Skeletal muscle tissue (tissue), 4 donors: ENCODE measurements around the gene MIEN1. TPM values are rescaled to one million over a fixed set of nuclear protein-coding genes. Genes with fewer than 3 reads are reported as not detected.
"Not testable (repeated sequence)": the region's sequence is repeated elsewhere in the genome, so short reads cannot be mapped to it uniquely, and the experiment has no call there.

Experiments used
- H3K27ac ChIP-seq: one replicate; pipeline ENCODE4 v1.7.0; 2013; ENCODE audit warnings: mild to moderate bottlenecking, low read depth, low read length, inconsistent platforms
- H3K27me3 ChIP-seq, 3 donors: one replicate each; pipeline ENCODE4 v1.7.0; 2013; ENCODE audit warnings: low read length in 3 of 3; ENCODE audit not compliant: control insufficient read depth in 3 of 3, insufficient read depth in 3 of 3
- H3K36me3 ChIP-seq, 3 donors: one replicate each; pipeline ENCODE4 v1.7.0; 2013; ENCODE audit warnings: low read length in 3 of 3; ENCODE audit not compliant: control insufficient read depth in 3 of 3, insufficient read depth in 3 of 3
- H3K4me1 ChIP-seq, 3 donors: one replicate each; pipeline ENCODE4 v1.7.0; 2013; ENCODE audit warnings: low read length in 3 of 3, mild to moderate bottlenecking in 3 of 3; ENCODE audit not compliant: control insufficient read depth in 3 of 3, insufficient read depth in 3 of 3
- H3K4me3 ChIP-seq, 3 donors: one replicate each; pipeline ENCODE4 v1.7.0; 2013; ENCODE audit warnings: low read length in 3 of 3
- H3K9ac ChIP-seq, 3 donors: one replicate each; pipeline ENCODE4 v1.7.0; 2013; ENCODE audit warnings: low read length in 3 of 3, mild to moderate bottlenecking in 3 of 3, moderate library complexity in 2 of 3, low read depth in 1 of 3
- H3K9me3 ChIP-seq, 3 donors: one replicate each; pipeline ENCODE4 v1.7.0; 2013; ENCODE audit warnings: low read length in 3 of 3; ENCODE audit not compliant: control insufficient read depth in 3 of 3
- total RNA-seq: library from RNA; depleted of rRNA; stranded (reverse); fragments of >200 nt; gene quantifications from one replicate; pipeline ENCODE4 v1.2.3, GENCODE V29; 2014
- donor health status: Osteomylitis.

The MIEN1 gene
- total RNA-seq, 1 donor from 2014 or later: 6.3 TPM

DNA sequence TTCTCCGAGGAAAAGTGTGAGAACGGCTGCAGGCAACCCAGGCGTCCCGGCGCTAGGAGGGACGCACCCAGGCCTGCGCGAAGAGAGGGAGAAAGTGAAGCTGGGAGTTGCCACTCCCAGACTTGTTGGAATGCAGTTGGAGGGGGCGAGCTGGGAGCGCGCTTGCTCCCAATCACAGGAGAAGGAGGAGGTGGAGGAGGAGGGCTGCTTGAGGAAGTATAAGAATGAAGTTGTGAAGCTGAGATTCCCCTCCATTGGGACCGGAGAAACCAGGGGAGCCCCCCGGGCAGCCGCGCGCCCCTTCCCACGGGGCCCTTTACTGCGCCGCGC, 30.5 kb downstream of the MIEN1 start, which contains the start of gene ERBB2:
Gene ERBB2, plus strand, starts transcription at position 247 of the 330 bp plus-strand sequence. CDS start 175 bp downstream, outside the sequence.
- H3K9ac ChIP-seq: peak within 1 kb of the TSS; percentile 77 to 88 (median 84)
- H3K27ac ChIP-seq: peak within 1 kb of the TSS; percentile 71
- H3K4me3 ChIP-seq: peak within 1 kb of the TSS; percentile 65 to 76 (median 75)
- peaks cover 0 to 4% (median 0%) of the 10 kb centered on the region in 3 donors for H3K27me3 ChIP-seq
- no peaks in the 10 kb centered on the region for H3K9me3 ChIP-seq
- H3K36me3 ChIP-seq: peaks cover 6 to 11% (median 6%) of the 10 kb centered on the region in 3 donors
- peaks cover 26 to 36% (median 29%) of the 10 kb centered on the region in 3 donors for H3K4me1 ChIP-seq

DNA sequence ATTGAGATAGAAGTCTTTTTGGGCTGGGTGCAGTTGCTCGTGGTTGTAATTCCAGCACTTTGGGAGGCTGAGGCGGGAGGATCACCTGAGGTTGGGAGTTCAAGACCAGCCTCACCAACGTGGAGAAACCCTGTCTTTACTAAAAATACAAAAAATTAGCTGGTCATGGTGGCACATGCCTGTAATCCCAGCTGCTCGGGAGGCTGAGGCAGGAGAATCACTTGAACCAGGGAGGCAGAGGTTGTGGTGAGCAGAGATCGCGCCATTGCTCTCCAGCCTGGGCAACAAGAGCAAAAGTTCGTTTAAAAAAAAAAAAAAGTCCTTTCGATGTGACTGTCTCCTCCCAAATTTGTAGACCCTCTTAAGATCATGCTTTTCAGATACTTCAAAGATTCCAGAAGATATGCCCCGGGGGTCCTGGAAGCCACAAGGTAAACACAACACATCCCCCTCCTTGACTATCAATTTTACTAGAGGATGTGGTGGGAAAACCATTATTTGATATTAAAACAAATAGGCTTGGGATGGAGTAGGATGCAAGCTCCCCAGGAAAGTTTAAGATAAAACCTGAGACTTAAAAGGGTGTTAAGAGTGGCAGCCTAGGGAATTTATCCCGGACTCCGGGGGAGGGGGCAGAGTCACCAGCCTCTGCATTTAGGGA, 31.0 kb downstream of the MIEN1 start:
- Histone ChIP-seq H3K27ac (peak overlapping the region; percentile 71), H3K4me1 (peaks cover 21 to 31% (median 25%) of the 10 kb centered on the region in 3 donors), H3K4me3 (peak overlapping the region; percentile 65 to 76 (median 75)), H3K9ac (peak overlapping the region; percentile 77 to 88 (median 84)), H3K36me3 (peaks cover 6 to 15% (median 6%) of the 10 kb centered on the region in 3 donors)
- H3K27me3 ChIP-seq, H3K9me3 ChIP-seq: not testable (repeated sequence)

DNA sequence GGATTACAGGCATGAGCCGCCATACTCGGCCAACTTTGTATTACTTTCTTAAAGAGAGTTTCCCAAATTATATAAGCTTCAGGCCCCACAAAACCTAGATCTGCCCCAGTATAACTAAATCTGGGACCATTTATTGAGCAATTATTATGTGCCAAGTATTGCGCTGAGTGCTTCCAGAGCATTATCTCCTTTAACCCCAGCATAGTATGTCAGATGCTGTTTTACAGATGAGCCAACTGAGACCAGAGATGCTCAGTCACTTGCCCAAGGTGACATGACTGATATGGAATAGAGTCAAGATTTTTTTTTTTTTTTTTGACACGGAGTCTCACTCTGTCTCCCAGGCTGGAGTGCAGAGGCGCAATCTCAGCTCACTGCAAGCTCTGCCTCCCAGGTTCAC, 32.4 kb downstream of the MIEN1 start:
- Histone ChIP-seq H3K36me3 (peaks cover 6 to 15% (median 6%) of the 10 kb centered on the region in 3 donors), H3K9me3 (no peaks in the 10 kb centered on the region), H3K4me1 (peaks cover 18 to 21% (median 19%) of the 10 kb centered on the region in 3 donors), H3K27ac (no peak overlapping the region), H3K9ac (no peak overlapping the region), H3K4me3 (no peak overlapping the region), H3K27me3 (peaks cover 0 to 4% (median 0%) of the 10 kb centered on the region in 3 donors)

DNA sequence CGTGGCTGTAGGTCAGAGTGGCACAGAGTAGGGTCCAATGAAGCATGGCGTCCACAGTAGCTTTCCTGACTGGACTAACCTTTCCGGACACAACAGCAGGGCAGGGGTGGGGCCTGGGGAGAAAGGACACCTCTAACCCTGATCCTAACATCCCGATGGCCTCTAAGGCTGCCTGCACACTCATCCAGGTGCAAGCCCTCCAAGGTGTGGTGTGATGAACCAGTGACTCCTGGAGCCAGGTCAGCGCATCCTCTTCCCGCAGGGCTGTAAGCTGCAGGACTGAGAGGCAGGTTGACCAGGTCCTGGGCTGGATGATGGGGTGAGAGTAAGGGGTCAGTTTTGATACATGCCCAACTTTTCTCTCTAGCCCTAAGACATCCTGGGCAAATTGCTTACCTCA, 33.6 kb downstream of the MIEN1 start:
- Histone ChIP-seq H3K4me1 (peaks cover 12% of the 10 kb centered on the region in 3 donors), H3K27me3 (peaks cover 0 to 4% (median 0%) of the 10 kb centered on the region in 3 donors), H3K27ac (no peak overlapping the region), H3K36me3 (peaks cover 6 to 15% (median 6%) of the 10 kb centered on the region in 3 donors), H3K9me3 (no peaks in the 10 kb centered on the region), H3K9ac (no peak overlapping the region), H3K4me3 (no peak overlapping the region)

DNA sequence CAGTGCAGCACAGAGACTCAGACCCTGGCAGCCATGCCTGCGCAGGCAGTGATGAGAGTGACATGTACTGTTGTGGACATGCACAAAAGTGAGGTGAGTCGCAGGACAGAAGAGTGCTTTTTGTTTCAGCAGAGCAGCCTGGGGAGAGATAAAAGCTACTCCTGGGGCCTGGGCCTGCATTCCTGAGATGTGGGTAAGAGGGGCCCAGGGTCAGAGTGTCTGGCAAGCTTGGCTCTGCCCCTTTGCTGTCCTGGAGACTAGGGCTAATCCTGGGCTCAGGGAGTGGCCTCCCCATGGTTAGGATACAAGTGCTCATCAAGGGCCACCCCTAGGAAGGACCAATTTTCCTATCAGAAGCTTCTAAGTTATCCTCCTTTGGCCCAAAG, 35.2 kb downstream of the MIEN1 start:
- no peaks in the 10 kb centered on the region for H3K9me3 ChIP-seq
- H3K27ac ChIP-seq: no peak overlapping the region
- H3K36me3 ChIP-seq: peaks cover 6 to 25% (median 6%) of the 10 kb centered on the region in 3 donors
- H3K4me1 ChIP-seq: peaks cover 2 to 3% (median 3%) of the 10 kb centered on the region in 3 donors
- no peak overlapping the region for H3K4me3 ChIP-seq
- H3K9ac ChIP-seq: no peak overlapping the region
- H3K27me3 ChIP-seq: no peaks in the 10 kb centered on the region

DNA sequence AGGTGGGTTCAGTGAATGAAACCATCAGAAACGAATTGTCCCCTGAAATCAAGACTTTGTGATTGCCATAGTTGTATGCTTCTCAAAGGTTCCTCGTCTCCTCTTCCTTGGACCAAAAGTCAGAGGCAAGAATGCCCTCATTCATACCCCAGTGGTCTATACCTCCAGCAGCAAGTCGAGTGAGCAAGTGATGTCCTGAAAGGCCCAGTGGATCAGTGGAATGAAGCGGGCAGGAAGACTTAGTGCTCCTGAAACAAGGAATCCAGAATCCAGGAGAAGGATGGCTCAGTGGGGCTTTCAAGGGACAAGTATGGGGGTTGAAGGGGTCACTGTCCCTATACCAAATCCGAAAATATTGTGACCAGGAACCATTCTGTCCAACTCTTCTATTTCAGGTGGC, 35.7 kb downstream of the MIEN1 start:
- Histone ChIP-seq H3K4me3 (no peak overlapping the region), H3K9me3 (no peaks in the 10 kb centered on the region), H3K4me1 (peaks cover 2 to 3% (median 3%) of the 10 kb centered on the region in 3 donors), H3K36me3 (peaks cover 6 to 28% (median 6%) of the 10 kb centered on the region in 3 donors), H3K9ac (no peak overlapping the region), H3K27ac (no peak overlapping the region), H3K27me3 (no peaks in the 10 kb centered on the region)

DNA sequence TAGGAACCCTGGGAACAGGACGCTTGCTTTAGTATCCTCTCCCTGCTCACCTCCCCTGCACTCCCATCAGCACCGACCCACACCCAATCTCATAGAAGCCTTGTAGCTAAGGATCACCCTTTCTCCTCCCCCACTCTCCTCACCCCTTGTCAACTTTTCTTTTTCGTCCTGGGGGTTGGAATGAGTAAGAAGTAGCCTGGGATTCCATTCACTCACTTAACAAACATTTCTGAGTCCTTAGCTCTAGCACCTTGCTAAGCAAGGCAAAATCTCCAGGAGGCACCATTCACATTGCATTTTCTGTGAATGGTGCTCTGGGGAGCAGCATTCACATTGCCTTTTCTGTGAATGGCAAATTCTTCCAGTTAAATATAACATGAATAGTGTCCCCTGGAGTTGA, 41.4 kb downstream of the MIEN1 start:
- H3K9ac ChIP-seq: peak overlapping the region in 1 of 3 donors; percentile 87

DNA sequence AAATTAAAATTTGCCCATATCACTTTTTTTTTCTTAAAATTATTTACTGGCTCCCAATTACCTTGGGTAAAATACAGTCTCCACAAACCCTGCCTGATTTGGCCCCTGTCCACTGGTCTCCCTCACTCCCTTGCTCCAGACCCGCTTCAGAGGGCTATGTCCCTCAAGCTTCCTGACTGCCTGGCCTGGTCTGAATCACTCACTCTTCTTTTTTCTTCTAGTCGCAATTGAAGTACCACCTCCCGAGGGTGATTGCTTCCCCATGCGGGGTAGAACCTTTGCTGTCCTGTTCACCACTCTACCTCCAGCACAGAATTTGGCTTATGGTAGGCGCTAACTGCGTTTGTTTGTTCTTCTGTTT, 41.9 kb downstream of the MIEN1 start:
- Histone ChIP-seq H3K9ac (peak overlapping the region; percentile 66 to 87 (median 85)), H3K4me3 (peak overlapping the region; percentile 81 to 94 (median 84))

More for the DNA sequence above, 41.4 kb downstream of the MIEN1 start:
- Histone ChIP-seq H3K36me3 (peaks cover 8 to 29% (median 14%) of the 10 kb centered on the region in 3 donors), H3K4me3 (peak overlapping the region; percentile 81 to 94 (median 84)), H3K27me3 (no peaks in the 10 kb centered on the region), H3K9me3 (no peaks in the 10 kb centered on the region), H3K27ac (no peak overlapping the region), H3K4me1 (peaks cover 18 to 20% (median 20%) of the 10 kb centered on the region in 3 donors)

DNA sequence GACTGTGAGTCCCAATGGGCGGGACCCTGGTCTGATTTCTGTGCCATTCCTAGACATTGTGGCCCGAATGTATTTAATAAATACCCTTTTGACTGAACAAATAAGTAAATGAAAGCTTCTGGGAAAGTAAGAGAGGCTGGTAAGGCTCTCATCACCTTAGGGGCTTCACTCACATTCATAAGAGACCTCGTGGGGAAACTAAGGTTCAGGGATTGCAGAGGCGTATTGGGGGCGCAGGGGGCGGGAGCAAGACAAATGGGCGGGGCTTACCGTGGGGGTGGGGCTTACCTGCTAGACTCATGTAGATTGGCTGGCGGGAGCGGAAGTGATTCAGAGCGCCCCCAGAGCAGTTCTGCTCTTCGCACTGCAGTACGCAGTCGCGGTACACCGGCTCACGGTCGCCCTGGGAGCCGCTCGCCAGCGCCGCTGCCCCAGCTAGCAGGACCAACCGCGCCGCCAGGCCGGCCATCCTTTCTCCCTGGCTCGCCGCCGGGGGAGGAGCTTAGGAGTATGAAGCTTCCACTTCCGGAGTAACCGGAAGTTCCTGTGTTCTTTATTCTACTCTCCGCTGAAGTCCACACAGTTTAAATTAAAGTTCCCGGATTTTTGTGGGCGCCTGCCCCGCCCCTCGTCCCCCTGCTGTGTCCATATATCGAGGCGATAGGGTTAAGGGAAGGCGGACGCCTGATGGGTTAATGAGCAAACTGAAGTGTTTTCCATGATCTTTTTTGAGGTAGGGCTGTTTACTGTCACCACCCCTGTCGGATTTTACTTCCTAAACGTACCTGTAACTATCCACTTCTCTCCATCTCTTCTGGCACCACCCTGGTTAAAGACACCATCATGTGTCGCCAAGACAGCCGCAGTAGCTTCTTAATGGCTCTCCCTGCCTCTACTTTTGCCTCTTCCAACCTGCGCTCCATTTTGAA, 42.5 kb downstream of the MIEN1 start, which contains the start of gene PGAP3:
Gene PGAP3, minus strand, starts transcription at position 512 of the 929 bp plus-strand sequence. Its CDS starts 43 bp downstream, at position 469.
- peaks cover 17 to 30% (median 18%) of the 10 kb centered on the region in 3 donors for H3K36me3 ChIP-seq
- H3K9ac ChIP-seq: peak within 1 kb of the TSS; percentile 66 to 87 (median 85)
- H3K4me3 ChIP-seq: peak within 1 kb of the TSS; percentile 81 to 94 (median 84)
- no peaks in the 10 kb centered on the region for H3K27me3 ChIP-seq
- no peaks in the 10 kb centered on the region for H3K9me3 ChIP-seq
- H3K4me1 ChIP-seq: peaks cover 18 to 20% (median 20%) of the 10 kb centered on the region in 3 donors
- peak within 1 kb of the TSS; percentile 82 for H3K27ac ChIP-seq

More for the DNA sequence above, 41.9 kb downstream of the MIEN1 start:
- H3K27ac ChIP-seq: peak overlapping the region; percentile 82
- peaks cover 11 to 30% (median 14%) of the 10 kb centered on the region in 3 donors for H3K36me3 ChIP-seq
- no peaks in the 10 kb centered on the region for H3K9me3 ChIP-seq
- no peaks in the 10 kb centered on the region for H3K27me3 ChIP-seq
- H3K4me1 ChIP-seq: peaks cover 18 to 20% (median 20%) of the 10 kb centered on the region in 3 donors
